Measurements from ENCODE around the gene RRP9.

Gene RRP9

GRCh38 chr3:51891242-51892039 lies 50.3 kb downstream of the RRP9 start:
- ATAC-seq (no peak), DNase-seq (no peak)
- Mint-ChIP-seq H3K27ac (no peak overlapping the region), H3K27me3 (peaks cover 16% of the 10 kb centered on the region), H3K4me1 (peaks cover 5% of the 10 kb centered on the region), H3K9me3 (no peaks in the 10 kb centered on the region), H3K4me3 (no peak overlapping the region), H3K36me3 (ENCODE audit: low read depth) (no peaks in the 10 kb centered on the region)

GRCh38 chr3:51888463-51889105 lies 53.1 kb downstream of the RRP9 start:
- no peak for DNase-seq
- Mint-ChIP-seq H3K27me3 (peaks cover 8% of the 10 kb centered on the region), H3K4me3 (no peak overlapping the region), H3K9me3 (no peaks in the 10 kb centered on the region), H3K36me3 (ENCODE audit: low read depth) (no peaks in the 10 kb centered on the region), H3K4me1 (peaks cover 5% of the 10 kb centered on the region), H3K27ac (no peak overlapping the region)
- ATAC-seq, result no peak

GRCh38 chr3:51887620-51888019 lies 54.1 kb downstream of the RRP9 start:
- H3K4me1 Mint-ChIP-seq, result peaks cover 5% of the 10 kb centered on the region
- DNase-seq, result no peak
- peaks cover 8% of the 10 kb centered on the region for H3K27me3 Mint-ChIP-seq
- no peaks in the 10 kb centered on the region for H3K36me3 Mint-ChIP-seq (ENCODE audit: low read depth)
- H3K27ac Mint-ChIP-seq, result no peak overlapping the region
- ATAC-seq, result no peak
- H3K4me3 Mint-ChIP-seq, result no peak overlapping the region
- no peaks in the 10 kb centered on the region for H3K9me3 Mint-ChIP-seq

DNA sequence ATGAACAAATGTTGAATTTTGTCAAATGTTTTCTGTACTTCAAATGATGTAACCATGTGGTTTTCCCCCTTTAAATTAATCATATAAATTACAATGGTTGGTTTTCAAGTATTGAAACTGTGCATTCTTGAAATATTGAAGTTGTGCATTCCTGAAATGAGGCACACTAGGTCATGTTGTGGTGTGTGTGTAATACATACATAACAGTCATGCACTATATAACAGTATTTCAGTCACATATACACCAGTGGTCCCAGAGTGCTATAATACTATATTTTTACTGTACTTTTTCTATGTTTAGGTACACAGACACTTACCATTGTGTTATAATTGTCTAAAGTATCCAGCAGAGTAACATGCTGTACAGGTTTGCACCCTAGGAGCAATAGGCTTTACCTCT lies 55.3 kb downstream of the RRP9 start:
- H3K27me3 Mint-ChIP-seq, result peaks cover 8% of the 10 kb centered on the region
- H3K9me3 Mint-ChIP-seq, result no peaks in the 10 kb centered on the region
- peaks cover under 1% of the 10 kb centered on the region for H3K4me1 Mint-ChIP-seq

More for the DNA sequence above, 55.3 kb downstream of the RRP9 start:
- Mint-ChIP-seq H3K36me3 (ENCODE audit: low read depth) (no peaks in the 10 kb centered on the region), H3K4me3 (no peak overlapping the region), H3K27ac (no peak overlapping the region)
- no peak for ATAC-seq
- no peak for DNase-seq
